ENCODE results near the gene NTMT2. TPM values are rescaled to one million over a fixed set of nuclear protein-coding genes. Genes with fewer than 3 reads are reported as not detected.

Gene NTMT2
- total RNA-seq, 4 donors from 2014 or later, result not detected

- ATAC-seq (no peak), DNase-seq (no peak)
- TF ChIP-seq CTCF (IDR thresholded peaks at IDR 0.05 in 4 of 5, conservative IDR thresholded peaks at IDR 0.05 in 1 of 5) (no peak), POLR2A (IDR thresholded peaks at IDR 0.05) (no peak)
- Histone ChIP-seq H3K4me1 (no peaks in the 10 kb centered on the region), H3K36me3 (no peaks in the 10 kb centered on the region), H3K9me3 (no peaks in the 10 kb centered on the region), H3K27ac (no peak overlapping the region), H3K4me3 (no peak overlapping the region), H3K27me3 (no peaks in the 10 kb centered on the region)
- intact Hi-C loops (cut with DNase I; ENCODE audit: low total_unique reads) (no loop called here), in situ Hi-C loops (cut with MboI; ENCODE audit: low sequenced_read_pairs in 4 of 4) (no loop called here)
Observed at GRCh38 chr1:170209125-170209524, 63.4 kb downstream of the NTMT2 start.

GRCh38 chr1:170210142-170210541, 64.4 kb downstream of the NTMT2 start:
- H3K4me3 ChIP-seq, result no peak overlapping the region
- in situ Hi-C loops (cut with MboI; ENCODE audit: low sequenced_read_pairs in 4 of 4), result no loop called here
- no peak for DNase-seq
- no peak for ATAC-seq
- H3K4me1 ChIP-seq, result no peaks in the 10 kb centered on the region
- TF ChIP-seq POLR2A (IDR thresholded peaks at IDR 0.05) (no peak), CTCF (IDR thresholded peaks at IDR 0.05 in 4 of 5, conservative IDR thresholded peaks at IDR 0.05 in 1 of 5) (no peak)
- H3K27ac ChIP-seq, result no peak overlapping the region
- intact Hi-C loops (cut with DNase I; ENCODE audit: low total_unique reads), result no loop called here
- H3K36me3 ChIP-seq, result no peaks in the 10 kb centered on the region
- H3K27me3 ChIP-seq, result no peaks in the 10 kb centered on the region
- no peaks in the 10 kb centered on the region for H3K9me3 ChIP-seq

- H3K4me1 ChIP-seq, result no peaks in the 10 kb centered on the region
- peak overlapping the region; percentile 7 to 37 (median 16) for H3K27ac ChIP-seq
- TF ChIP-seq POLR2A (IDR thresholded peaks at IDR 0.05) (no peak), CTCF (IDR thresholded peaks at IDR 0.05 in 4 of 5, conservative IDR thresholded peaks at IDR 0.05 in 1 of 5) (no peak)
- intact Hi-C loops (cut with DNase I; ENCODE audit: low total_unique reads), result no loop called here
- no peaks in the 10 kb centered on the region for H3K27me3 ChIP-seq
- H3K9me3 ChIP-seq, result no peaks in the 10 kb centered on the region
- no peak for ATAC-seq
- no peak overlapping the region for H3K4me3 ChIP-seq
- in situ Hi-C loops (cut with MboI; ENCODE audit: low sequenced_read_pairs in 4 of 4), result no loop called here
- H3K36me3 ChIP-seq, result no peaks in the 10 kb centered on the region
- DNase-seq, result no peak
Observed at GRCh38 chr1:170213596-170213995, 67.8 kb downstream of the NTMT2 start.

- ATAC-seq (no peak), DNase-seq (no peak)
- Histone ChIP-seq H3K9me3 (no peaks in the 10 kb centered on the region), H3K27ac (peak overlapping the region; percentile 7 to 20 (median 16)), H3K36me3 (no peaks in the 10 kb centered on the region), H3K4me3 (no peak overlapping the region), H3K4me1 (no peaks in the 10 kb centered on the region), H3K27me3 (no peaks in the 10 kb centered on the region)
- TF ChIP-seq POLR2A (IDR thresholded peaks at IDR 0.05), result no peak
- no peak for TF ChIP-seq CTCF (IDR thresholded peaks at IDR 0.05 in 4 of 5, conservative IDR thresholded peaks at IDR 0.05 in 1 of 5)
- intact Hi-C loops (cut with DNase I; ENCODE audit: low total_unique reads), result no loop called here
- in situ Hi-C loops (cut with MboI; ENCODE audit: low sequenced_read_pairs in 4 of 4), result no loop called here
Observed at GRCh38 chr1:170214117-170215032, 68.6 kb downstream of the NTMT2 start.
